Parathyroid adenoma (tissue), 2 donors: ENCODE data around the gene AGBL1.

Experiments used
- H2AFZ ChIP-seq: fragments of 300-600 bp; sonication (generic); one replicate; pipeline ENCODE4 v1.7.0; 2017; ENCODE audit warnings: antibody characterized with exemption, mild to moderate bottlenecking
- H3K27ac ChIP-seq: fragments of 300-600 bp; sonication (generic); one replicate; pipeline ENCODE4 v1.7.0; 2017
- H3K27me3 ChIP-seq: fragments of 300-600 bp; sonication (generic); one replicate; pipeline ENCODE4 v1.7.0; 2017; ENCODE audit warnings: low read length; ENCODE audit not compliant: control insufficient read depth, insufficient read depth
- H3K36me3 ChIP-seq: fragments of 300-600 bp; sonication (generic); one replicate; pipeline ENCODE4 v1.7.0; 2017; ENCODE audit warnings: low read length; ENCODE audit not compliant: control insufficient read depth, insufficient read depth
- H3K4me1 ChIP-seq: fragments of 300-600 bp; sonication (generic); one replicate; pipeline ENCODE4 v1.7.0; 2017; ENCODE audit warnings: control low read depth
- H3K4me2 ChIP-seq: fragments of 300-600 bp; sonication (generic); one replicate; pipeline ENCODE4 v1.7.0; 2017; ENCODE audit warnings: low read length
- H3K4me3 ChIP-seq: fragments of 300-600 bp; sonication (generic); one replicate; pipeline ENCODE4 v1.7.0; 2017; ENCODE audit warnings: low read depth, low read length
- H3K79me2 ChIP-seq: fragments of 300-600 bp; sonication (generic); one replicate; pipeline ENCODE4 v1.7.0; 2017; ENCODE audit warnings: control low read depth
- H3K9ac ChIP-seq: fragments of 300-600 bp; sonication (generic); one replicate; pipeline ENCODE4 v1.7.0; 2017; ENCODE audit warnings: mild to moderate bottlenecking
- H3K9me3 ChIP-seq: fragments of 300-600 bp; sonication (generic); one replicate; pipeline ENCODE4 v1.7.0; 2017; ENCODE audit warnings: low read length; ENCODE audit not compliant: control insufficient read depth
- TF ChIP-seq, protein P1 (sequence below): fragments of 300-600 bp; sonication (generic); IDR thresholded peaks from one replicate; pipeline ENCODE4 v1.7.0; 2017; ENCODE audit warnings: antibody characterized with exemption, mild to moderate bottlenecking
- donor health status: primary hyperparathyroidism.

The AGBL1 gene

DNA sequence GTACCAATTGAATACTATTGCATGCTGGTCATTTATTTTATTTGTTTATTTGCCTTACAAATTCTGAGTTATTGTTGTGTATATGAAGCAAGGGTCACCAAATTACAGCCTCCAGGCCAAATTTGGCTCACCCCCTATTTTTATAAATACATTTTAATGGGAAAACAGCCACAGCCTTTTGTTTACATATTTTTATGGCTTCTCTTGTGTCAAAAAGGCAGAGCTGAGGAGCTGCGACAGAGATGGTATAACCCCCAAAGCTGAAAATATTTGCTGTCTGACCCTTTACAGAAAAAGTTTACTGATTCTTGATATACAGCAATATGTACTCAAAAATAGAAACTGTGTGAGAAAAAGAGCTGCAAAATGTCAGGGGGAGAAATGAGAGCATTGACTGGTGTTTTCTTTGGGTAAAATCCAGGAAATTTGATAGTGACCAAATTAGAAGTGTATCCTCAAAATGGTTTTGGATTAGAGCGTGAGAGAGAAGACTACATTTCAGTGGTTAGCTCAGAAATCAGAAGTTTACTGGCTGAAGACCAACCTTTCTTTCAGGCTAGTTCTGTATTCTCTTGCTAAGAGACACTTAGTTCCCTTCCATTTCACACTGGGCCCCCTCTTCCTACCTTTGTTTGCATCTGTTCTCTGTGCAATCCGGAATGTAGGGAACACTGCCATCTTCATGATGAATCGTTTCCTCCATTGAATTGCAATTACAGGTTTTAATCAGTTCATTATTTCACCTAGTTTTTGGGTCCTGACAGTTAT is 757.8 kb downstream of the AGBL1 start:
- H3K27ac ChIP-seq, result no peak overlapping the region
- H3K36me3 ChIP-seq, result no peaks in the 10 kb centered on the region
- H3K9ac ChIP-seq, result no peak overlapping the region
- H3K4me3 ChIP-seq, result no peak overlapping the region
- H3K9me3 ChIP-seq, result no peaks in the 10 kb centered on the region
- H2AFZ ChIP-seq, result no peak overlapping the region
- H3K4me2 ChIP-seq, result no peak overlapping the region
- no peaks in the 10 kb centered on the region for H3K27me3 ChIP-seq
- TF ChIP-seq, protein P1, sequence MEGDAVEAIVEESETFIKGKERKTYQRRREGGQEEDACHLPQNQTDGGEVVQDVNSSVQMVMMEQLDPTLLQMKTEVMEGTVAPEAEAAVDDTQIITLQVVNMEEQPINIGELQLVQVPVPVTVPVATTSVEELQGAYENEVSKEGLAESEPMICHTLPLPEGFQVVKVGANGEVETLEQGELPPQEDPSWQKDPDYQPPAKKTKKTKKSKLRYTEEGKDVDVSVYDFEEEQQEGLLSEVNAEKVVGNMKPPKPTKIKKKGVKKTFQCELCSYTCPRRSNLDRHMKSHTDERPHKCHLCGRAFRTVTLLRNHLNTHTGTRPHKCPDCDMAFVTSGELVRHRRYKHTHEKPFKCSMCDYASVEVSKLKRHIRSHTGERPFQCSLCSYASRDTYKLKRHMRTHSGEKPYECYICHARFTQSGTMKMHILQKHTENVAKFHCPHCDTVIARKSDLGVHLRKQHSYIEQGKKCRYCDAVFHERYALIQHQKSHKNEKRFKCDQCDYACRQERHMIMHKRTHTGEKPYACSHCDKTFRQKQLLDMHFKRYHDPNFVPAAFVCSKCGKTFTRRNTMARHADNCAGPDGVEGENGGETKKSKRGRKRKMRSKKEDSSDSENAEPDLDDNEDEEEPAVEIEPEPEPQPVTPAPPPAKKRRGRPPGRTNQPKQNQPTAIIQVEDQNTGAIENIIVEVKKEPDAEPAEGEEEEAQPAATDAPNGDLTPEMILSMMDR, result no peak
- no peaks in the 10 kb centered on the region for H3K79me2 ChIP-seq
- no peaks in the 10 kb centered on the region for H3K4me1 ChIP-seq

DNA sequence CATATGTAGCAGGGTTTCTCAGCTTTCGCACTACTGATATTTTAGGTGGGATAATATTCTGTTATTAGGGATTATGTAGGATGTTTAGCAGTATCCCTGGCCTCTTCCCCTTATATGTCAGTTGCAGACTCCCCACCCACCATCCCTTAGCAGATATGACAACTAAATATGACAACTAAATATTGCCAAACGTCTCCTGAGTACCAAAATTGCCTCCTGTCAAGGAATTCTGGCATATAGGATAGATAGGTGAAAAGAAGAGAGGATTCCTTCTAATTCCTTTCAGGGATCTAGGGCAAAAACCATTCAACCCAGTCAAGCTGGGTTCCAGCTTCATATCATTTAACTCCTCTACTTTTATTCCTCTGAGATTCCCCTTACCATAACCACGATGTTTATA is 759.8 kb downstream of the AGBL1 start:
- Histone ChIP-seq H3K9me3 (no peaks in the 10 kb centered on the region), H3K27me3 (no peaks in the 10 kb centered on the region), H3K27ac (no peak overlapping the region), H3K9ac (no peak overlapping the region), H3K79me2 (no peaks in the 10 kb centered on the region), H3K4me1 (no peaks in the 10 kb centered on the region), H3K36me3 (no peaks in the 10 kb centered on the region), H3K4me3 (no peak overlapping the region), H3K4me2 (no peak overlapping the region), H2AFZ (no peak overlapping the region)
- TF ChIP-seq, protein P1, result no peak

DNA sequence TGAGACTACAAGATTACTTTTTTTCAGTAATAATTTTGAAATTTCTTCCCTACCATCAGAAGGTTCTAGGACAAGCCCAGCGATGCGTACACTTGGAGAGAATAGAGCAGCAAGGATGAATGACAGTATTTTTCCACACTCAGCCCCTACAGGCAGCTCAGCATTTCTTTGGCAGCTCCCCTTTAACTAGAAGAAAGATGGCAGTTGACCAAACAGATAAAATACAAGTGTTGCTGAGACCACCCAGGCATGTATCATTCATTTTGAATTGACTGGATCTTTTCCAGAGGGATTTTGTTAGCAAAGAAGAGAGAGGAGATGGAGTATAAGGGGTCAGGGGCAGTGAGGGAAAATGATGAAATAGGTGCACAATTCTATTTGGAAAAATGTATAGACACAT is 761.3 kb downstream of the AGBL1 start:
- TF ChIP-seq, protein P1, result no peak
- H3K79me2 ChIP-seq, result no peaks in the 10 kb centered on the region
- no peak overlapping the region for H2AFZ ChIP-seq
- H3K36me3 ChIP-seq, result no peaks in the 10 kb centered on the region
- H3K4me3 ChIP-seq, result no peak overlapping the region
- H3K9ac ChIP-seq, result no peak overlapping the region
- no peak overlapping the region for H3K27ac ChIP-seq
- no peaks in the 10 kb centered on the region for H3K4me1 ChIP-seq
- no peaks in the 10 kb centered on the region for H3K9me3 ChIP-seq
- no peaks in the 10 kb centered on the region for H3K27me3 ChIP-seq
- H3K4me2 ChIP-seq, result no peak overlapping the region

DNA sequence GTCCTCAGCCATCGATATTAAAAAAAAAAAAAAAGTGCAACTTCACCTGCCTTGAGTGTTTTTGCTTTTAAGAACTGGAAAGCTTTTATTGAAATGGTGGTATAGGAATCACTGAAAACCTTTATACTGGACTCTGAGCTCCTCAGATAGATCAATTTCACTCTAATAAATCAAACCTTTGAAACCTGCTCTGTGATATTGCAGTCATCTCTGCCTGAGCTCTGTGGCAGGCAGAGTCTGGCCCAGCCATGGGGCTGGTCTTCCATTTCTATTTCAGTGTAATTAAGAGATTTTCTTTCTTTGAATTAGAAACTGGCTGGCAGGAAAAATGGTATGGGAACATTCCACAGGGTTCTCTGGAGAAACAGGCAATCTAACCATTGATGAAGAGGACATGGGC is 762.5 kb downstream of the AGBL1 start:
- Histone ChIP-seq H3K79me2 (no peaks in the 10 kb centered on the region), H3K4me3 (no peak overlapping the region), H3K4me1 (no peaks in the 10 kb centered on the region), H2AFZ (no peak overlapping the region), H3K27ac (no peak overlapping the region), H3K9me3 (no peaks in the 10 kb centered on the region), H3K4me2 (no peak overlapping the region), H3K36me3 (no peaks in the 10 kb centered on the region), H3K9ac (no peak overlapping the region), H3K27me3 (no peaks in the 10 kb centered on the region)
- TF ChIP-seq, protein P1, result no peak

DNA sequence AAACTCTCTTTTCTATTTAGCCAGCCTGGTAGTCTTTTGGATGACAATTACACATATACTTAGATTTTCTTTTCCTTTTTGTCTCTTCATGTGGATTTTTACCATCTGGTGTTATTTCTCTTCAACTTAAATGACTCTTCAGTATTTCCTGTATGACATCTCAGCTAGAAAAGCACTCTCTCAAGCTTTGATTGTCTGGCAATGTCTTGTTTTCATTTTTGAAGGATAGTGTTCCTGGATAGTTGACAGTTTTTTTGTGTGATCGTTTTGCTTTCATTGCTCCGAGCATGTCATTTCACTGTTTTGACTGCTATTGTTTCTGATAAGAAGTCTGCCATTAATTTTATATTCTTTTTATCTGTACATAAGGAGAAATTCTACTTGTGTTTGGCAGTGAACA is 766.4 kb downstream of the AGBL1 start:
- Histone ChIP-seq H3K27ac (no peak overlapping the region), H3K27me3 (no peaks in the 10 kb centered on the region), H3K79me2 (no peaks in the 10 kb centered on the region), H2AFZ (no peak overlapping the region), H3K9ac (no peak overlapping the region), H3K9me3 (no peaks in the 10 kb centered on the region), H3K4me2 (no peak overlapping the region), H3K4me3 (no peak overlapping the region), H3K36me3 (no peaks in the 10 kb centered on the region), H3K4me1 (no peaks in the 10 kb centered on the region)
- TF ChIP-seq, protein P1, result no peak
